ENCODE results near the gene RAG1.

RAG1 gene

DNA sequence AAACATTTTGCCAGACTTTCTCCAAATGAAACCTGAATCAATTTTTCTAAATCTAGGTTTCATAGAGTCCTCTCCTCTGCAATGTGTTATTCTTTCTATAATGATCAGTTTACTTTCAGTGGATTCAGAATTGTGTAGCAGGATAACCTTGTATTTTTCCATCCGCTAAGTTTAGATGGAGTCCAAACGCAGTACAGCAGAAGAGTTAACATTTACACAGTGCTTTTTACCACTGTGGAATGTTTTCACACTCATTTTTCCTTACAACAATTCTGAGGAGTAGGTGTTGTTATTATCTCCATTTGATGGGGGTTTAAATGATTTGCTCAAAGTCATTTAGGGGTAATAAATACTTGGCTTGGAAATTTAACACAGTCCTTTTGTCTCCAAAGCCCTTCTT is 9.6 kb downstream of the RAG1 start:
- H3K27ac Mint-ChIP-seq: no peak overlapping the region
- peaks cover 7% of the 10 kb centered on the region in 2 donors for H3K9me3 Mint-ChIP-seq
- peaks cover 24% of the 10 kb centered on the region for H3K27me3 Mint-ChIP-seq
- H3K4me3 Mint-ChIP-seq: no peak overlapping the region
- ATAC-seq: no peak
- no peak for DNase-seq
- H3K4me1 Mint-ChIP-seq: no peaks in the 10 kb centered on the region

GRCh38 chr11:36577859-36578258 is 10.1 kb downstream of the RAG1 start:
- H3K9me3 Mint-ChIP-seq: peaks cover 9 to 10% of the 10 kb centered on the region in 2 donors
- ATAC-seq: no peak
- H3K27me3 Mint-ChIP-seq: peaks cover 21% of the 10 kb centered on the region
- no peaks in the 10 kb centered on the region for H3K4me1 Mint-ChIP-seq
- H3K27ac Mint-ChIP-seq: no peak overlapping the region
- no peak overlapping the region for H3K4me3 Mint-ChIP-seq
- DNase-seq: no peak

DNA sequence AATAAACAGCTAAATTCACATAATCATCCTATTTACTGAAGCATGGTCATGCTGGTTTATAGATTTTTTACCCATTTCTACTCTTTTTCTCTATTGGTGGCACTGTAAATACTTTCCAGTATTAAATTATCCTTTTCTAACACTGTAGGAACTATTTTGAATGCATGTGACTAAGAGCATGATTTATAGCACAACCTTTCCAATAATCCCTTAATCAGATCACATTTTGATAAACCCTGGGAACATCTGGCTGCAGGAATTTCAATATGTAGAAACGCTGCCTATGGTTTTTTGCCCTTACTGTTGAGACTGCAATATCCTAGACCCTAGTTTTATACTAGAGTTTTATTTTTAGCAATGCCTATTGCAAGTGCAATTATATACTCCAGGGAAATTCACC is 10.7 kb downstream of the RAG1 start:
- DNase-seq (no peak), ATAC-seq (no peak)
- Mint-ChIP-seq H3K9me3 (peaks cover 9 to 10% of the 10 kb centered on the region in 2 donors), H3K4me1 (no peaks in the 10 kb centered on the region), H3K4me3 (no peak overlapping the region), H3K27me3 (peaks cover 21% of the 10 kb centered on the region), H3K27ac (no peak overlapping the region)

GRCh38 chr11:36581536-36581935 is 13.7 kb downstream of the RAG1 start:
- Mint-ChIP-seq H3K4me3 (no peak overlapping the region), H3K27me3 (peaks cover 10% of the 10 kb centered on the region), H3K4me1 (no peaks in the 10 kb centered on the region), H3K27ac (no peak overlapping the region), H3K9me3 (peaks cover 9 to 10% of the 10 kb centered on the region in 2 donors)
- ATAC-seq: no peak
- no peak for DNase-seq

DNA sequence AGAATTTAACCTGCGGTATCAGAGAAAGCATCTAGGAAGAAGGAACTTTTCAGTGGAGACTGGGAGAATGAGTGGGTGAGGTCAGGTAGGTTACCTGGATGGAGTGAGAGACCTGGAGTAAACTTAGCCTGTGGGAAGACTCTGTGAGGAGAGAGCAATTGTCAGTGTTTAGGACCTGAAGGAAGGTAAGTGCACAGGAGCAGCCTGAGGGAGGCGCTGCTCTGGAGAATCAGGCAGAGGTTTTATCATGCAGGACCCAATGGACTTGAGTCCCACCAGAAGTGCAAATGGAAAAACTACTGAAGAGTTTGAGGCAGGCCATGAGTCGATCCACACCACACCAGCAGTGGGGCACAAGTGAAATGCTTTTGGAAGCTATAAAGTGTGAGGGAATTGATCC is 15.9 kb downstream of the RAG1 start:
- H3K27me3 Mint-ChIP-seq: peaks cover 15% of the 10 kb centered on the region

DNA sequence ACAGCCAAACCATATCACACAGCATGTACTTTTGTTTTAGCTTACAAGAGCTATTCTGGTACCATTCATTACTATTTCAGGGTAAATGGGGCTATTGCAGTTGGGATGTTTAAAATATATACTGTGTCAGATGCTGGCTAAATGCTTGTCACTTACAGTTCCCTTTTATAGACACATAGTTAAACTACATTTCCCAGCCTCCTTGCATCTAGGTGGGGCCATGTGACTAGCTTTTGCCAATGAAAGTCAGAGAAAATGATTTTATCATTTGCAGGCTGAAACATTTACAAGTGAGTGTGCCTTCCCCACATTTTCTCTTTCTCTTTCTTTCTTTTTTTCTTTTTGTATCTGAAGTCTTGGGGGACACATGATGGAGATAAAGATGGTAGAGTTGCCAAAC is 18.7 kb downstream of the RAG1 start:
- H3K27ac Mint-ChIP-seq: no peak overlapping the region
- H3K4me1 Mint-ChIP-seq: no peaks in the 10 kb centered on the region
- no peak for DNase-seq
- no peak overlapping the region for H3K4me3 Mint-ChIP-seq
- H3K27me3 Mint-ChIP-seq: peaks cover 19% of the 10 kb centered on the region
- ATAC-seq: no peak
- peaks cover 9 to 10% of the 10 kb centered on the region in 2 donors for H3K9me3 Mint-ChIP-seq

More for the DNA sequence above, 15.9 kb downstream of the RAG1 start:
- DNase-seq (no peak), ATAC-seq (no peak)
- Mint-ChIP-seq H3K9me3 (peaks cover 9 to 10% of the 10 kb centered on the region in 2 donors), H3K4me3 (no peak overlapping the region), H3K4me1 (no peaks in the 10 kb centered on the region), H3K27ac (no peak overlapping the region)

- Mint-ChIP-seq H3K4me3 (no peak overlapping the region), H3K4me1 (no peaks in the 10 kb centered on the region), H3K27ac (no peak overlapping the region), H3K9me3 (no peaks in the 10 kb centered on the region), H3K27me3 (peaks cover 30% of the 10 kb centered on the region)
- ATAC-seq: no peak
- DNase-seq: no peak
Observed at GRCh38 chr11:36588099-36588498, 20.3 kb downstream of the RAG1 start.

DNA sequence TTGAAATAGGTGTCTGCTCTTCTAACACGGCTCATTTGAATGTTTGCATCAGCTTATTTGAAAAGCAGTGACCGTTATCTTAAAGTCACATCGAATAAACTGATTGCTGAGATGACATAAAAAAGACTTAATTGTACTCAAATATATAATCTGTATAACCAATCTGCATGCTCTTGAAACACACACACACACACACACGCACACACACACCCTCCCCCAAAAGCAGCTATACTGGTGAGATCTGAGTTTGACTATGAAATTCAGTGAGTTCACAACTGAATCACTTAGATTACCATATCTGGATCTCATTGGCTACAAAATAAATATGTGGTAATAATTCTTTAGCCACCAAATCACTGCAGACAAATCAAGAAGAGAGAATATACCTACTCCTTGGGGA is 22.7 kb downstream of the RAG1 start:
- H3K4me1 Mint-ChIP-seq: peaks cover 9% of the 10 kb centered on the region
- DNase-seq: no peak
- ATAC-seq: no peak
- no peaks in the 10 kb centered on the region for H3K9me3 Mint-ChIP-seq
- no peak overlapping the region for H3K4me3 Mint-ChIP-seq
- H3K27me3 Mint-ChIP-seq: peaks cover 53% of the 10 kb centered on the region
- peak overlapping the region in 1 of 2 donors; percentile 53 for H3K27ac Mint-ChIP-seq

DNA sequence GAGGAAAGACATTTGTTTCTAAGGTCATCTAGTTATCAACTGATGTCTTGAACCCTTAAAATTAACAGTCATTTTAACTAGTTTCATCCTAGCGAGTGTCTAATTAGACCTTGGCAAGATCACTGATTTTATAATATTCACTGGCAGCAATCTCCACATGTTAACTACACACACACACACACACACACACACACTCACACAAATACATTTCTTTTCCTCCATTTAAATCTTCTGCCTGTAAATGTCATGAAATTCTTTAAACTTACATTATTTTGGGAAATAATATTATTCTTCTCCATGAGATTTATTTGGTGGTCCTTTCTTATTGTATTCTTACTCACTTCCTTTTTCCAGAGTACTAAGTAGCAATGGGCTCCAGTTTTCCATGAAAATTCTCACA is 23.6 kb downstream of the RAG1 start:
- Mint-ChIP-seq H3K27me3 (peaks cover 61% of the 10 kb centered on the region), H3K27ac (peak overlapping the region in 1 of 2 donors; percentile 41), H3K4me1 (peaks cover 9% of the 10 kb centered on the region), H3K4me3 (no peak overlapping the region), H3K9me3 (no peaks in the 10 kb centered on the region)
- DNase-seq (no peak), ATAC-seq (no peak)

- no peaks in the 10 kb centered on the region for H3K9me3 Mint-ChIP-seq
- peak within 1 kb of the TSS; percentile 79 to 90 for H3K4me3 Mint-ChIP-seq
- peaks cover 46% of the 10 kb centered on the region for H3K27me3 Mint-ChIP-seq
- H3K27ac Mint-ChIP-seq: peak within 1 kb of the TSS in 1 of 2 donors; percentile 19
- ATAC-seq (peak; percentile 65), DNase-seq (peak; percentile 10 to 18)
- peaks cover 9% of the 10 kb centered on the region for H3K4me1 Mint-ChIP-seq
Observed at GRCh38 chr11:36594316-36594989, 26.6 kb downstream of the RAG1 start, which contains the start of gene IFTAP. Gene IFTAP, plus strand, starts transcription at chr11:36594502. Its CDS starts 15,602 bp downstream, at chr11:36610104.

GRCh38 chr11:36596880-36597279 is 29.1 kb downstream of the RAG1 start:
- Mint-ChIP-seq H3K9me3 (no peaks in the 10 kb centered on the region), H3K4me3 (no peak overlapping the region), H3K4me1 (peaks cover 9% of the 10 kb centered on the region), H3K27ac (no peak overlapping the region), H3K27me3 (peaks cover 39% of the 10 kb centered on the region)
- ATAC-seq: no peak
- no peak for DNase-seq

GRCh38 chr11:36598051-36598450 is 30.2 kb downstream of the RAG1 start, which contains the start of gene RAG2:
Gene RAG2, minus strand, starts transcription at chr11:36598236. Its CDS starts 4,068 bp downstream, at chr11:36594168.
- H3K27me3 Mint-ChIP-seq: peaks cover 41% of the 10 kb centered on the region

GRCh38 chr11:36600180-36600579 is 32.4 kb downstream of the RAG1 start:
- no peak for ATAC-seq
- H3K4me1 Mint-ChIP-seq: no peaks in the 10 kb centered on the region
- H3K27ac Mint-ChIP-seq: no peak overlapping the region
- H3K4me3 Mint-ChIP-seq: no peak overlapping the region
- H3K27me3 Mint-ChIP-seq: peaks cover 21% of the 10 kb centered on the region
- H3K9me3 Mint-ChIP-seq: no peaks in the 10 kb centered on the region
- no peak for DNase-seq

More at GRCh38 chr11:36598051-36598450, 30.2 kb downstream of the RAG1 start, which contains the start of gene RAG2:
- peaks cover 9% of the 10 kb centered on the region for H3K4me1 Mint-ChIP-seq
- ATAC-seq (no peak), DNase-seq (no peak)
- H3K9me3 Mint-ChIP-seq: no peaks in the 10 kb centered on the region
- H3K27ac Mint-ChIP-seq: no peak within 1 kb of the TSS
- H3K4me3 Mint-ChIP-seq: no peak within 1 kb of the TSS

DNA sequence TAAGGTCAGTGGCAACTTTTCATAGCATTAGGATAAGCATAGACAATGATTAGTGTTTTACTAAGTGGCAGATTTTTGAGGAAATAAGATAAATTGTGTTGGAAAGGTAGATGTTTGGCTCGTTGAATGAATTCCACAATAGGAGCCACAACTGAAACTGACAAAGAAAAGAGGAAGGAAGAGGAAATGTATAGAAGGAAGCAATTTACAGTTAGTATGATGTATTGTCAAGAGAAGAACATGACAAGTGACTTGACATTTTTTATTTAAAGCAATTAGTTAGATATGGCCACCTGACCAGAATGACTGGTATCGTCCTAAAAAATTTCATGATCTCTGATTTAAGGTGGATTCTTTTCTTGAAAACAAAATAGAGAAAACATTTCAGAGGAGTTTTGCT is 33.3 kb downstream of the RAG1 start:
- Mint-ChIP-seq H3K27me3 (peaks cover 11% of the 10 kb centered on the region), H3K27ac (no peak overlapping the region), H3K9me3 (no peaks in the 10 kb centered on the region), H3K4me3 (no peak overlapping the region), H3K4me1 (no peaks in the 10 kb centered on the region)
- DNase-seq (no peak), ATAC-seq (no peak)

DNA sequence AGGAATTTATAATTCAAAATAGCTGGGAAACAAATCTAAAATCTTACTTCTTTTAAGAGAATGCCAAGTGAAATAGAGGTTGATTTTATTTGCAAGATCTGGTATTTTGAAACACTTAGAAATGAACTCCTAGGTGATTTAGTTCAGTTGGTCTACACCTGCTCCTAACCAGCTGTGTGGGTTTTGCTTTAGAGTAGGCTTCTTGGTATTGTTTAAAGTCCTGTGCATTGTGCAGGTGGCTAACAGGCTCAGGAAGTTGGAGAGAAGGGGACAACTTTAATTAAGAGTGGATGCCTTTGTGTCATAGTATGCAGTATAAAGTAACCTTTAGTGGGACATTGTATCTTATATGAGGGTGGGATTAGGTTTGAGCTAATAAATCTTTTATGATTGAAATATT is 34.3 kb downstream of the RAG1 start:
- Mint-ChIP-seq H3K9me3 (no peaks in the 10 kb centered on the region), H3K4me1 (no peaks in the 10 kb centered on the region), H3K27ac (no peak overlapping the region), H3K4me3 (no peak overlapping the region), H3K27me3 (peaks cover 10% of the 10 kb centered on the region)
- no peak for DNase-seq
- no peak for ATAC-seq

DNA sequence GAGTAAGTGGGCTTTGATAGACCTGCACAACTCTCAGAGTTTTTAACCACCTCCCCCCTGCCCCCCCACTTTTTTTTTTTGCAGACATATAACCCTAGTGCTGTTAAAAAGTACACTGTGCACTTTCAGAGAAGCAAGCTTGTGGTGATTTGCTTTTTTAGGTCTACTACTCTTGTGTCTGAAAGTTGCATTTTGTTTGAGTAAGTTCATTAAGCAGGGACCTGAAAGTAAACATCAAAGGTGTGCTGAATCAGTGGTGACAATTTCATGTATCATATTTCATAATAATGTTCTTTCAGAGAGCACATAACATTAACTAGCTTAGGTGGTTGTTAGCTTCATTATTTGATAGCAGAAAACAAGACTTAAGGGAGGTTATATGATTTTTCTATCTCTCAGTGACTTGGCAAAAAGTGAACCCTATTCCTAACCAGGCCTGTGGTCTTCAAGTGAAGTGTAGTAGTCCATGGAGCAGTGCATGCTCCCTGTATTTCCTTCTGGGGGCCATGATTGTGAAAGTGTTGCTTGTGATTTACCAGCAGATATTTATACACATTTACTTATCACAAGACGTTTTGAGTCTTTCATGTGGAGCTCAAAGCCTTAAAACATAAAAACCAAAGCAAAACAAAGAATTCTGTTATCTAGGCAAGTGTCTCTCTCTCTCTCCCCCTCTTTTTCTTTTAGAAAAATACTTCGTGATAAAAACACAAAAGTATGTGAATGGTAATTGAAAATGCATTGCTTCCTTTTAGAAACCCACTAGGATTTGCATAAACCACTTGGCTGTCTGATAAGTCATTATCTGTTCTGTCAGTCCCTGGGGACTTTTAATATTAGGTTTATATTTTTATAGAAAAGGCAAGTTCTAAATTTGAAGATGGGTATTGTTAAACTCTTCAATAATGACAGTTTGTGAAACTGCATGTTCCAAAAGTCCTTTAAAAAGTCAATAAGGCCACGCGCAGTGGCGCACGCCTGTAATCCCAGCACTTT is 37.7 kb downstream of the RAG1 start:
- Mint-ChIP-seq H3K9me3 (no peaks in the 10 kb centered on the region), H3K4me3 (no peak overlapping the region), H3K27ac (no peak overlapping the region), H3K27me3 (peaks cover 28% of the 10 kb centered on the region), H3K4me1 (no peaks in the 10 kb centered on the region)
- ATAC-seq (no peak), DNase-seq (no peak)
